AG10803 (cell line): ENCODE data around the gene MBP.

Source experiments
- DNase-seq: peaks from one replicate; pipeline ENCODE4 v3.0.0; 2010; ENCODE audit warnings: low read depth
- H3K4me3 ChIP-seq: 2 replicates; pipeline ENCODE4 v1.5.1; 2011; ENCODE audit warnings: mild to moderate bottlenecking, low read length, control low read depth
- CTCF ChIP-seq: conservative IDR thresholded peaks from 2 replicates; pipeline ENCODE4 v1.5.1; 2011; ENCODE audit warnings: mild to moderate bottlenecking, low read length, control low read depth, inconsistent platforms

The MBP gene

GRCh38 chr18:77151033-77151771 lies 18.6 kb upstream of the MBP start:
- no peak for TF ChIP-seq CTCF
- H3K4me3 ChIP-seq: no peak overlapping the region
- no peak for DNase-seq

GRCh38 chr18:77150588-77150987 lies 18.0 kb upstream of the MBP start:
- TF ChIP-seq CTCF: no peak
- H3K4me3 ChIP-seq: no peak overlapping the region
- no peak for DNase-seq

- TF ChIP-seq CTCF: no peak
- no peak overlapping the region for H3K4me3 ChIP-seq
- no peak for DNase-seq
Measured at GRCh38 chr18:77148289-77148688, 15.7 kb upstream of the MBP start.

GRCh38 chr18:77147418-77147852 lies 14.9 kb upstream of the MBP start:
- no peak for TF ChIP-seq CTCF
- no peak overlapping the region for H3K4me3 ChIP-seq
- peak; percentile 48 for DNase-seq

- no peak for TF ChIP-seq CTCF
- no peak for DNase-seq
- H3K4me3 ChIP-seq: no peak overlapping the region
Measured at GRCh38 chr18:77146249-77147080, 13.9 kb upstream of the MBP start.

- no peak for TF ChIP-seq CTCF
- DNase-seq: no peak
Measured at GRCh38 chr18:77145364-77145901, 12.8 kb upstream of the MBP start.

More at GRCh38 chr18:77145364-77145901, 12.8 kb upstream of the MBP start:
- H3K4me3 ChIP-seq: no peak overlapping the region
